T-helper 1 cell (primary cell): ENCODE data around the gene PFAS.
"Not testable (repeated sequence)": the region's sequence is repeated elsewhere in the genome, so short reads cannot be mapped to it uniquely, and the experiment has no call there.

ENCODE experiments used
- DNase-seq, 5 donors: peaks; one replicate each; pipeline ENCODE4 v3.0.0-alpha.2; 2012 to 2020
- total RNA-seq, 4 donors: gene quantifications; one replicate each; lab custom pipeline; 2026; lab: John Stamatoyannopoulos, UW

The PFAS gene, protein sequence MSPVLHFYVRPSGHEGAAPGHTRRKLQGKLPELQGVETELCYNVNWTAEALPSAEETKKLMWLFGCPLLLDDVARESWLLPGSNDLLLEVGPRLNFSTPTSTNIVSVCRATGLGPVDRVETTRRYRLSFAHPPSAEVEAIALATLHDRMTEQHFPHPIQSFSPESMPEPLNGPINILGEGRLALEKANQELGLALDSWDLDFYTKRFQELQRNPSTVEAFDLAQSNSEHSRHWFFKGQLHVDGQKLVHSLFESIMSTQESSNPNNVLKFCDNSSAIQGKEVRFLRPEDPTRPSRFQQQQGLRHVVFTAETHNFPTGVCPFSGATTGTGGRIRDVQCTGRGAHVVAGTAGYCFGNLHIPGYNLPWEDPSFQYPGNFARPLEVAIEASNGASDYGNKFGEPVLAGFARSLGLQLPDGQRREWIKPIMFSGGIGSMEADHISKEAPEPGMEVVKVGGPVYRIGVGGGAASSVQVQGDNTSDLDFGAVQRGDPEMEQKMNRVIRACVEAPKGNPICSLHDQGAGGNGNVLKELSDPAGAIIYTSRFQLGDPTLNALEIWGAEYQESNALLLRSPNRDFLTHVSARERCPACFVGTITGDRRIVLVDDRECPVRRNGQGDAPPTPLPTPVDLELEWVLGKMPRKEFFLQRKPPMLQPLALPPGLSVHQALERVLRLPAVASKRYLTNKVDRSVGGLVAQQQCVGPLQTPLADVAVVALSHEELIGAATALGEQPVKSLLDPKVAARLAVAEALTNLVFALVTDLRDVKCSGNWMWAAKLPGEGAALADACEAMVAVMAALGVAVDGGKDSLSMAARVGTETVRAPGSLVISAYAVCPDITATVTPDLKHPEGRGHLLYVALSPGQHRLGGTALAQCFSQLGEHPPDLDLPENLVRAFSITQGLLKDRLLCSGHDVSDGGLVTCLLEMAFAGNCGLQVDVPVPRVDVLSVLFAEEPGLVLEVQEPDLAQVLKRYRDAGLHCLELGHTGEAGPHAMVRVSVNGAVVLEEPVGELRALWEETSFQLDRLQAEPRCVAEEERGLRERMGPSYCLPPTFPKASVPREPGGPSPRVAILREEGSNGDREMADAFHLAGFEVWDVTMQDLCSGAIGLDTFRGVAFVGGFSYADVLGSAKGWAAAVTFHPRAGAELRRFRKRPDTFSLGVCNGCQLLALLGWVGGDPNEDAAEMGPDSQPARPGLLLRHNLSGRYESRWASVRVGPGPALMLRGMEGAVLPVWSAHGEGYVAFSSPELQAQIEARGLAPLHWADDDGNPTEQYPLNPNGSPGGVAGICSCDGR (N-terminal part only)
- 21.1 to 34.4 (median 27.1) reads per million in 4 donors for total RNA-seq

DNA sequence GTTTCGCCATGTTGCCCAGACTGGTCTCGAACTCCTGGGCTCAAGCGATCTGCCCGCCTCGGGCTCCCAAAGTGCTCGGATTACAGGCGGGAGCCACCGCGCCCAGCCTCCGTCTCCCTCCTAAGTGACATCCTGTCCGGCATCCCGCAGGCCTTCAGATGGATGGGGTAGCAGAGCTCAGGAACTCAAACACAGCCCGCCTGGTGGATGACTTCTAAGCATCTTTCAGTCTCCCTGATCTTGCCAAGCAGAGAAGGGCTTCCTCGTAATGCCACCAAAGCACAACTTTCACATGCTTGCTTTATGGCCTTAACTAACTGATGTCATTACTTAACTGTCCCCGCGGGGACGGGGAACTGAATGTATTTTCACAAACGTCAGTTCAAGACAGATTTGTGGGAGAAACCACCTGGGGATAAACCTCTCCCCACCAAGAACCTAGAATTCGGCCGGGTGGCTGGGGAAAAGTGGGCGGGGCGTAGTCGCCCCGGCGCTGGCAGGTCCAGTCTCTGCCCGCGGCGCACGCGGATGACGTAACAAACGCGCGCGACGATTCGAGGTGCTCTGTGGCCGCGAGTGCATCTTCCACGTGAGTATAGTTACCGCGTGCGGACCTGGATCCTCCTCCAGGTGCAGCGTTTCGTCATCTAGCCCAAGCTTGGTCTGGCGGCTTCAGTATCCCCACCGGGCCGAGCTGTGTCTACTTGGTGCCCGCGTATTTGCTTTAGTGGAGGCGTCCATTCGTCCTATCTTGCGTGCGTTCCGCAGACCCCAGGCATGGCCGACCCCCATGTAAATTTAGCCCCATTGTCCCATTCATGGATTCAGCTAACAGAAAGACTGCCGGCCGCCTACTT, at the start of gene PFAS:
Gene PFAS (plus strand): TSS at position 539 of the 857 bp plus-strand sequence. CDS start 4,649 bp downstream, outside the sequence.
- DNase-seq = peak; percentile 89 to 95 (median 94)

DNA sequence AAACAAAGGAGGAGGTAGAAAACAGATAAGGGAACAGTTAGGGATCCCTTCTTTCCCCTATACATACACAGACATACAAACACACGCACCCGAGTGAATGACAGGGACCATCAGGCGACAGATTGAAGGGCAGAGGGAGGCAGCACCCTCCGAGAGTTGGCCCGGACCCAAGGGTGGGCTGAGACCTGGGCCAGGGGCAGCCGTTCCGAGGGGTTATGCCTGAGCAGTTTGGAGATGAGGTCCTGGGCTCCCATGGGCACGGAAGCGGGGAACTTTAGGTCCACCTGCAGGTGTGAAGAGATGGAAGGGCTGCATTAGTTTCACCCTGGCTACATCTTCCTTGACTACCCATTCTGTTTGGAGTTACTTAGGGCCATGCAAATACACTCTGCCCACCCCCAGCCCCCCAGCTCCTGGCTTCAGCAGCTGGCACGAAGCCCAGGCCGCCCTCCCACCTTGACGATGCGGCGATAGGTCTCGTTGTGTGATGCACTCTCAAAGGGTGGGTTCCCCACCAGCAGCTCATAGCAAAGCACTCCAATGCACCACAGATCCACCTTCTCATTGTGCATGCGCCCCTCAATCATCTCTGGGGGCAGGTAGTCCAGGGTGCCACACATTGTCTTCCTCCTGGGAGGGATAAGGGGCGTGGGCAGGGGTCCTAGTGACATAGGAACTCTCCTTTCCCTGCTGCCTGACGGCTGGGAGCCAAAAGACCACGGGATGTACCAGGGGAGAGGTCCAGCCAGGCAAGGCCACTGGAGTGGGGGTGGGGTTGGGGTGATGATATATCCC, 44.1 kb upstream of the PFAS start:
- no peak for DNase-seq

DNA sequence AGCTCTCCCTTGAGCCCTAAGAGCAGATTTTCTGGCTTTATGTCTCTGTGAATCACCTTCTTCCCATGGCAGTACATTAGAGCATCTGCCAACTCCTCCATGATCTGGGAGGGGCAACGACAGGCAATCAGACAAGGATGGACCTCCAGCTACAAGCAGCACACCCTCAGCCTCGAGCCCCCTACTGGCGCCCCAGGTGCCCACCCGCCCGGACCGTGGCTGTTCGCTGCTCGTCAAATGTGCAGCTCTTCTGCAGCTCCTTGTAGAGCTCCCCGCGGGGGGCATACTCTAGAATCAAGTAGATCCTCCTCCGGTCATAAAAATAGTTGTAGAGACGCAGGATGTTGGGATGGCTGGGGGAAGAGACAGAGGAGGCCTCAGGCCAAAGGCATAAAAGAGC, 42.6 kb upstream of the PFAS start:
- DNase-seq = no peak

DNA sequence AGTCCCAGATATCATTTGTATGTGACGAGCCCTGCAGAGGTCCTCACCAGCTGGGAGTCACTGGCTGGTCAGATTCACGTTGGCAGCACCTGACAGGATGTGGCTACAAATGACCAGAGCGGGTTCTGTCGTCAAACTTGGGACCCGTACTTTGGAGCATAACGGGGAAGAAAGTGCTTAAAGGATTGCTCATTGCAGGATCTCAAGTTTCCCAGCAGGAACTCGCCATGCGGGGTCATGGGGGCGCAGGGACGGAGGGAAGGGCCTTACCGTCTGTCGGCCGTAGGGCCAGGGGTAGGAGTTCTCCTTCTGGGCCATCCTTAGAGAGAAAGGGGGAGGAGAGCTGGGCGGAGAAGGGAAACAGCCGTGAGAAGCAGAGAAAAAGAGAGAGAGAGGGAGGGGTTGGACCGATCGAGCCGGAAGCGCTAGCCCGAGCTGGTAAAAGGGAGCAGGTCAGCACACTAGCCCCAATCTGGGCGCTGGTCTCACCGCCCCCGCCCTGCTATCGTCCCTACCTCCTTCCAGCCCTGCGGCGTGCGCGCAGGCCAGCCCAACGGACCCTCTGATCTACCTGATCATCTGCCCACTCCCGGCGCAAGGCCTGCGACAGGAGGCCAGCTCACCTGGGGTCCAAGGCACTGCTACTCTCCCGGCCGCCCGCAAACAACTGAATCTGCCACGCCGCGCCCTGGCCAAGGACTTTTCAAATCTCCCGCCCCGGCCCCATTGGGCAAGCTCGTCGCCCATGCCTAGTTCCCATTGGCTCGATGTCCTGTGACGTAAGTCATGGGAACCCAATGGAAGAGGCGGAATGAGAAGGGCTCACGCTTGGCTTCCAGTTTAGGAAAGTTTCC, 39.0 kb upstream of the PFAS start, which contains the start of gene AURKB:
Gene AURKB (minus strand): TSS at position 669 of the 854 bp plus-strand sequence. CDS start 351 bp downstream, at position 318.
- DNase-seq = peak; percentile 87 to 95 (median 92)

DNA sequence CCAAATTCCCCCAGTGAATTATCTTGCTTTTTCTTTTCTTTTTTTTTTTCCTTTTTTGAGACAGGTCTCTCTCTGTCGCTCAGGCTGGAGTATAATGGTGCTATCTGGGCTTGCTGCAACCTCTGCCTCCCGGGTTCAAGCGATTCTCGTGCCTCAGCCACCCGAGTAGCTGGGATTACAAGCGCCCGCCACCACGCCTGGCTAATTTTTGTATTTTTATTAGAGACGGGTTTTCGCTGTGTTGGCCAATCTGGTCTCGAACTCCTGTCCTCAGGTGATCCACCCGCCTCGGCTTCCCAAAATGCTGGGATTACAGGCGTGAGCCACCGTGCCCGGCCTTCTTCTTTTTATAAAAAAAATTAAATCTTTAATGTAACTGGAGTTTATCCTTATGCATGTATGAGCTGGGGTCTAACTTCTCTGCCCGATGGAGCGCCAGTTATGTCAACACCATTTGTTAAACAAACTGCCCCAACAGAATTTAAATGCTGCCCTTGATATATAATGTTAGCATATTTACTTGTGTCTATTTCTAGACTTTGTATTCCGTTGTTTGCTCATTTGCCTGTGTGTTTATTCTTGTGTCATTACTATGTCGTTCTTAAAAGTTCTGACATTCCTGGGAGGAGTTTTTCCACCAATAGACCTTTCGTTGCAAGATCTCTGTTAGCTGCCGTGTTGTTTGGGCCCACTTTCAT, 38.2 kb upstream of the PFAS start:
- DNase-seq = no peak

DNA sequence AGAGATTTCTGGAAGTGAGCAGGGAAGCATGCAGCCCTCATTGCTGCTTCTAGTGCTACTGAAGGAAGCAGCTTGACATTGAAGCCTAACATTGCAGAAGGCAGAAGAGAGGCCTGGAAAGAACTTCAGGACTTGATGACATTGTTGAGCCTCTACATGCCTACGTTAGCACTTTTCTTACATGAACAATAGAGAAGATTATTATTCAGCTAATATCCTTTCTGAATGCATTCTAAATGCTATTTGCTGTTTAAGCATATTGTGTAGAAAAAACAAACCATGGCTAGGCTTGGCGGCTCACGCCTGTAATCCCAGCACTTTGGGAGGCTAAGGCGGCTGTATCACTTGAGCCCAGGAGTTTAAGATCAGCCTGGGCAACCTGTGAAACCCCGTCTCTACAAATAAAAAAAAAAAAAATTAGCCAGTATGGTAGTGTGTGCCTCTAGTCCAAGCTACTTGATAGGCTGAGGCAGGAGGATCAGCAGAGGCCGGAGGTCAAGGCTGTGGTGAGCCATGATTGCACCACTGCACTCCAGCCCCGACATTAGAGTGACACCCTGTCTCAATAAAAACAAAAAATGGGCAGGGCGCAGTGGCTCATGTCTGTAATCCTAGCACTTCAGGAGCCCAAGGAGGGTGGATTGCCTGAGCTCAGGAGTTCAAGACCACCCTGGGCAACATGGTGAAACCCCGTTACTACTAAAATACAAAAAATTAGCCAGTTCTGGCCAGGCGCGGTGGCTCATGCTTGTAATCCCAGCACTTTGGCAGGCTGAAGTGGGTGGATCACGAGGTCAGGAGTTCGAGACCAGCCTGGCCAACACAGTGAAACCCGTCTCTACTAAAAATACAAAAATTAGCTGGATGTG, 36.5 kb upstream of the PFAS start:
- DNase-seq = no peak

DNA sequence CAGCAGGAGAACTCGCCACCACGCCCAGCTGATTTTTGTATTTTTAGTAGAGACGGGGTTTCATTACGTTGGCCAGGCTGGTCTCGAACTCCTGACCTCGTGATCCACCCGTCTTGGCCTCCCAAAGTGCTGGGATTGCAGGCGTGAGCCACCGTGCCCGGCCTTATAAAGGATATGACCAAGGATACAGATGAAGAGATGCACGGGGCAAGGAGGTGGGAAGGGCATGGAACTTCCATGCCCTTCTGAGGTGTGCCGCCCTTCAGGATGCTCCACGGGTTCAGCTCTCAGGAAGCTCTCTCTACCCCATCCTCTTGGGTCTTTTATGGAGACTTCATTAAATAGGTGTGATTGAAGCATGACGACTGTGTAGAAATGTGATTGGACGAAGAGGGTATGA, 35.1 kb upstream of the PFAS start:
- DNase-seq = not testable (repeated sequence)

DNA sequence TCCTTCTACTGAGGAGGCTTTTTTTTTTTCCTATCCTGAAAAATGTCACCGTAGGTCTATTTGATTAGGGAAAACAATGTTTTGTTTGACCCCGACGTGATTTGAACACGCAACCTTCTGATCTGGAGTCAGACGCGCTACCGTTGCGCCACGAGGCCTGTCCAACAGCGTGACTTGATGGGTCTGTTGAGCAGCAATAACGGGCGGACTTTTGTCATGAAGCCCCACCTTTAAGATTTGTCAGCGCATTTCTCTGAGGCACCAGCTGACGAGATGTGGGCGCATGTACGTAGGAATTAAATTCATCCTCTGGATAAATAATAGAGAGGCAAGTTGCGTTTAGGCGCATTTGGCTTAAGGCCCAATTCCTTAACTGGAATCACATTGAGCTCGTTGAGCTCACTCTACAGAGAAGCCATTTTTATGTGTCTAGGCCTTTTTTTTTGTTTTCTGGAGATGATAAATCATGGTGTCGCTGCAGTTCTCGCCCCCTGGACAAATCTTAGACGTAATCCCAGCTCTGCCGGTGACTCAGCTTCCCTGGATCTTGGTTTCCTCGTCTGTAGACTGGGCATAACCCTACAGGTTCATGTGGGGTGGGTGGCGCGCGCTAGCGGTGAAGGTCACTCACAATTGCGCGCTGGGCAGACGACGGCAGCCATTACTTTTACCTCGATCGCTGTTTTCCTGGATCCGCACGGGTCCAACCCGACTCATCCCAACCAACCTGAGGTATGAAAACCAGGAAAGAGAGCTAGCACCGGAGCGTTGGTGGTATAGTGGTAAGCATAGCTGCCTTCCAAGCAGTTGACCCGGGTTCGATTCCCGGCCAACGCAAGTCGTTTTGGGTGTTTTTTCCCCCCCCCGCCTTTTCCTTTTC, 28.1 kb upstream of the PFAS start:
- DNase-seq = peak; percentile 55 to 86 (median 71)

DNA sequence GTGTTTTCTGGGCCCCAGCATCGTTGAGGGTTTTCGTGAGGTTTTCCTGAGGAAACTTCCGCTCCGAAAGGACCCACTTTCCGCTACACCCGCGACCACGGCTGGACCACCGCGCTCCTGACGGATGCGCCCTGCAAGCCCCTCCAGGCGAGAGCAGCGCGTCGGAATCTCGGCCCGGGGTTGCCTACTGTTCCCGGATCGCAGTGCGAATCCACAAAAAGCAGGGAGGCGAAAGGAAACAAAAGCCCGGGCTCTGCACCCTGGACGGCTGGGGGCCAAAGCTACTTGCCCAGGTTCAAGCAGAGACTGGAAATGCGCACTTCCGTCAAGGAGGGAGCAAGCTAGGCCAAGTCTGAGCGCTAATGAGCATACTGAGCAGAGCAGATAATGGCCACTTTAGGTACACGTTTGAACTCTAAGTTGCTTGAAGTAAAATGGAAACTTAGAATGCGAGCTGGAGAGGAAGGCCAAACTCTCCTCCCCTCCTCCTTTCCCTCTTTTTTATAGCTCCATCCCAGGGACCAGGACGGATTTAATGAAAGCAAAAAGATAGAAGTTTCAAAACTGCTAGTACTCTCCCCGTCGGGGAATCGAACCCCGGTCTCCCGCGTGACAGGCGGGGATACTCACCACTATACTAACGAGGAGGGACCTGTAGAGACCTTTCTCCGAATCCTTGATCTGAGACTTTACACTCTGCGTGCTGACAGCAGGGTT, 27.3 kb upstream of the PFAS start:
- DNase-seq = peak; percentile 62 to 92 (median 78)

DNA sequence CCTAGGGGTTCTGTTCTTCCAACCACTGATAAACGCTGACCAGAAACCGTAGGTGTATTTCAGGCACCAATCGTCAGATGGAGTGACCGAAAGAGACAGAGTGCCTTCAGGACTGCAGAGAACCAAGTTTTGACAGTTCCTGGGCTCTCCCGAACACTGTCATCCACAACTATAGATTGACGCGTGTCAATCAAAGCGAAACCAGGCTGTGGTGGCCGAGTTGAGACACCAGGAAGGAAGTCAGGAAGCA, 26.8 kb upstream of the PFAS start:
- peak in 1 of 5 donors; percentile 93 for DNase-seq

DNA sequence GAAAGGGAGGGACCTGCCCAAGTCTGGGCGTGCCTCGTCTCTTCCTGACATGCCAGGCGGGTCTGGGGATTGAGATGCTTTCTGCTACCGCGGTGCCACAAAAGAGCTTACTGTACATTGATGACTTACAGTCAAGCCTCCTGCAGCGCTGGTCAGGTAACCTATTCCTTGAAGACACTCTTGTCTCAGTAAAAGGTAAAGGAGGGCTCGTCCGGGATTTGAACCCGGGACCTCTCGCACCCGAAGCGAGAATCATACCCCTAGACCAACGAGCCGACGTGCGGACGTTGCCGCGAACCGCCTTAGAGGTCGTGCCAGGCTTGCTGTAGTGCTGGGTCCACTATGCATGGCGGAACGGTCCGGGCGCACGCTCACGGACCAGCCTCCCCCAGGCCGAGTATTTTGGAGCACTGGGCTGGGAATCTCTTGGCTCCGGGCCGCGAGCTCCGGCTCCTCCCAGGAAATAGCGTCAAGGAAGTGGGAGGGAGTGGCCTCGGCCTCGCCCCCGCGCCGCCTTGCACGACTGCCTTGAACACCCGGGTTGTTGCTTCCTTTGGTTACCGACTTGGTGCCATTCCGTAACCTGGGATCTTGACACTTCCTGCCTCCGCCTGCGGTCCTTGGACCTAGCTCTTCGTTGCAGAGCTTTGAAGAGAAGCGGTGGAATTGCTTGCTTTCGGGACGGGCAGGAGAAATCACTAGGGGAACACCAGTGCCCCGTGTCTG, 26.3 kb upstream of the PFAS start:
- DNase-seq = peak; percentile 72 to 92 (median 83)

DNA sequence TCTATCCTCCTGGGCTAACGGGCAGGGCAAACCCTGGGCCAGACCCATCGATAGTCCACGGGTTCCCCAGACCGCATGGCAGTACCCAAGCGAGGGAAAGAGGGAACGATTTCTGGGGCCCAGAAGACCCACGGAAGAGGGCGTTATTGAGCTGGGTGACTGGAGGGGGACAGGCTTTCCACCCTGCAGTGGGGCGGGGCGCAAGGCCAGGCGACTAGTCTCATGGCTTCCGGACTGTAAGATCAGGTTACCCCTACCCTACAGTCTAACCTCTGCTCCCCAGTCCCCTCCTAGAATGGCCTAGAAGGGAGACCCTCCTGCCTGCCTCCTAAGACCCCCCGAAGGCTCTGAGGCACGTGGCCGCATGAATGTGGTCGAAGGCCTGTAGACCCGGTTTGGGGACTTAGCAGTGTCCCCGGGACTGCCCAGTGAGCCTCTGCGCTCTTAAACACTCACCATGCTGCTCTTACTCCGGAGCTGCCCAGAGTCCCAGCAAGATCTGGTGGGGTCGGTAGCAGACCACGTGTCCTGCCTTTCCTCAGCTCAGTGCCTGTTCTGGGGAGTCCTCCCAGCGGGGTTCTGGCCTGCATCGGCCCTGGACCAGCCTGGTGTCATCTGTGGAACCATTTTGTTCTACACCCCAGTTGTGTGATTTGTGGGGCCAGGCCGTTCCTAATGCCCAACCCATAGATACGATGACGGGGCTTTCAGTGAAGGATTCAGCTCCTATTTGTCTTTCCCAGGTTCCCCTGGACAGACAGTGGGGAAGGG, 25.5 kb upstream of the PFAS start:
- peak in 3 of 5 donors; percentile 35 to 60 (median 44) for DNase-seq

DNA sequence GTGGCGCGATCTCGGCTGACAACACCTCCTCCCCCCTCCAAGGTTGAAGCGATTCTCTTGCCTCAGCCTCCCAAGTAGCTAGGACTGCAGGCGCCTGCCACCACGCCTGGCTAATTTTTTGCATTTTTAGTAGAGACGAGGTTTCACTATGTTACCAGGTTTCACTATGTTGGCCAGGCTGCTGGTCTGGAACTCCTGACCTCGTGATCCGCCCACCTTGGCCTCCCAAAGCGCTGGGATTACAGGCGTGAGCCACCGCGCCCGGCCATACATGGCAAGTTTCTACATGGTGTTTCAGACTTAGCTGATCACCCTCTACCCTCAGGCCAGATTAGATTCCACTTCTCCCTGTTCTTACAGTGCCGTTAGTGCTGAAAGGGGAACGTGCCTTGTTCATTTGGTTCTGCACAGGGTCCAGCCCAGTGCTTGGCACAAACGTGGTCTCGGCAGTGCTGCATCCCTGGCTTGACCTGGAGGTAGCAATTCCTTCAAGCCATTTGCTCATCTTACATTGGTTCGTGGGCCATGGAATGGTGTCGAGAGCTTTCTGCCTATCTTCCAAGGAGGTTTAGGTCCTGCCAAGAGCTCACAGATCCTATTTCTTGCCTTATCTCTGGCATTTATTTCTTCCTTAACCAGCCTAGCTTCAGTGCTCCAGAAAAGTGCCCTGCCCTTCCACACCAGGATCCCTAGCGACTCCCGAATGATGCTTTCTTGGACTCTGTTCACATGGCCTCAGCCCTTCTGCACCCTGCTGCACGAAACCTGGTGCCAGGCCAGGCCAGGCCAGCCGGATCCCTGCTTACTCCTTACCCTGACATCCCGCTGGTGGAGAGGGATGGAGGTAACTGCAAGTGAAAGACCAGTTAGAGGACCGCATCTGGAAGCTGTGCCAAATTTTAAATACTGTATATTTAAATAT, 23.9 kb upstream of the PFAS start:
- DNase-seq = no peak
